ENCODE measurements around the gene NFATC1.

DNA sequence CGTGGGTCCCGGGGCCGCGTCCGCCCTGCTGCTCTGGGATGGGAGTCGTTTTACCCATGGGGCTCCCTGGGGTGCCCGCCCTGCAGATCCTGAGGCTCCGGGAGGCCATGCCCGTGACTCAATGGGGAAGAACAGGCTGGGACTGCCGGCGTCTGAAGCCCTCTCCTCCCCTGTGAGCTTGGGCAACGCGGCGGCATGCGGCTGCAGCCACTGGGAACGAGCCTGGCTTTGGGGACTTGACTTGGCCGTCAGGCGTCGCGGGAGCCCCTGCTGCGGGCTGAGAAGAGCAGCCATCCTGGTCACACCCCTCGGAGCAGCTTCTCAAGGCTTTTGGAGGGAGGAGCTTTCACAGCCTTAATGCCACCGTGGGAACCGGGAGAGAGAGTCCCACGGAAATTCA is 157.0 kb downstream of the NFATC1 start:
- TF ChIP-seq, protein P1, sequence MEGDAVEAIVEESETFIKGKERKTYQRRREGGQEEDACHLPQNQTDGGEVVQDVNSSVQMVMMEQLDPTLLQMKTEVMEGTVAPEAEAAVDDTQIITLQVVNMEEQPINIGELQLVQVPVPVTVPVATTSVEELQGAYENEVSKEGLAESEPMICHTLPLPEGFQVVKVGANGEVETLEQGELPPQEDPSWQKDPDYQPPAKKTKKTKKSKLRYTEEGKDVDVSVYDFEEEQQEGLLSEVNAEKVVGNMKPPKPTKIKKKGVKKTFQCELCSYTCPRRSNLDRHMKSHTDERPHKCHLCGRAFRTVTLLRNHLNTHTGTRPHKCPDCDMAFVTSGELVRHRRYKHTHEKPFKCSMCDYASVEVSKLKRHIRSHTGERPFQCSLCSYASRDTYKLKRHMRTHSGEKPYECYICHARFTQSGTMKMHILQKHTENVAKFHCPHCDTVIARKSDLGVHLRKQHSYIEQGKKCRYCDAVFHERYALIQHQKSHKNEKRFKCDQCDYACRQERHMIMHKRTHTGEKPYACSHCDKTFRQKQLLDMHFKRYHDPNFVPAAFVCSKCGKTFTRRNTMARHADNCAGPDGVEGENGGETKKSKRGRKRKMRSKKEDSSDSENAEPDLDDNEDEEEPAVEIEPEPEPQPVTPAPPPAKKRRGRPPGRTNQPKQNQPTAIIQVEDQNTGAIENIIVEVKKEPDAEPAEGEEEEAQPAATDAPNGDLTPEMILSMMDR (IDR thresholded peaks at IDR 0.05; ENCODE audit: borderline replicate concordance, extremely low read depth, low read length, poor library complexity, severe bottlenecking): no peak
- no peak for TF ChIP-seq EZH2 (IDR thresholded peaks at IDR 0.05; ENCODE audit: borderline replicate concordance, low read depth, low read length, severe bottlenecking)

All from DND-41 (cell line).